ENCODE measurements around the gene COL4A1.

Gene COL4A1

DNA sequence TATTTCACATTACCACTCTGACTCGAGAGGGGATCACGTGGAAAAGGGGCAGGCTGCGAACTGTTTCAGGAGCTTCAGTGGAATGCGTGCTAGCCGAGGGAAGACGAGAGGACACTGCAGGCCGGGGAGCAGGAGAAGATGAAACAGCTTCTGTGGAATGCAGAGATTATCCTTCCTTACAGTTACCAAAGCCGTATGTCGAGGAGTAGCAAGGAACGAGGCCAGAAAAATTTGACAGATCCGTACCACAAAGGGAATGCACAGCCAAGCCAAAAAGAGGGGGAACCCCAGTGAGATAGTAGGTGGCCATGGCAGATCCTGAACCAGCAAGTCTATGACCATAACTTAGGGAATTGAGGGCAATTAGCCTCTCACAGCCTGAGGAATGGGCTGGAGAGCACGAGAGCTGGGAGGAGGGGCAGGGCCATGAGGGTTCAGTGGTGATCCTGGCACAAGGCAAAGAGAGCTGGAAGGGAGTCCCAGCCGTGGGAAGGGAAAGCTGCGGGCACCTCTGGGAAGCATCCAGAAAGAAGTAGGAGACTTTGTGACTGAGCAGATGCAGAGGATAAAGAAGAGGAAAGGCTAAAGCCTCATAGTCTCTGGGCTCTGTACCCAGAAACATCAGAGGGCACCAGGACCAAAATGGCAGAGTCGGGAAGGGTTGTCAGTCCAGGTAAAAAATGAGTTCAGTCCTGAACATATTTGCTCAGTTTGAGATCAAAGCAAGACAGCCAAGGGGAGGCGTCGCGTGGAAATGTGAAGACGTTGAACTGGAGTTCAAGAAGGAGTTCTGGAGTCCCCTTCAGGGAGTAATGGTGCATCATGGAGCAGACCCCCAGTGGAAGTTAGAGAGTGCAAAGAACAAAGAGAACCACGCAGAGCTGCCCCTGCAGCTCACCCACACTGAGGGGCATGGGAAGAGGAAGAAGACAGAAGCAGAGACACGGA is 5.1 kb downstream of the COL4A1 start:
- no peak for TF ChIP-seq GATA3 (IDR thresholded peaks at IDR 0.05; ENCODE audit: low read depth, low read length)
- no peak for TF ChIP-seq GATA2 (IDR thresholded peaks at IDR 0.05; ENCODE audit: low read depth, low read length)

DNA sequence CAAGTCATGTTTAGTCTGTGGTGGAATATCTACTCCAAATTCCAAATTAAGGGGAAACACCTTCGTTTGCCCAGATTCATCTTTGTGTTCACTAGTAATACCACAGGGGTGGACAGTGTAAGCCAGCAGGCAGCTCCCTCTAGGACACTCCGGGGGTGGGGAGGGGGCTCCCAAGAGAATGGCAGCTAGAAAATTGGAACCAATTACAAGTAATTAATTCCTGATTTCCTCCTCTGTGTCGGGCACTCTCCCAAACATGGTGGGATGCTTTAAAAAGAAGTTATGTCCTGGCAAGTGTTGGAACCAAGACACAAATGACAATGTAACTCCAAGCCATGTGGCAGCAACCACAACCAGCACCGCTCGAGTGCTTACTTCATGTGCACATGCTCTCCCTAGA is 5.9 kb downstream of the COL4A1 start:
- TF ChIP-seq GATA3 (IDR thresholded peaks at IDR 0.05; ENCODE audit: low read depth, low read length) (no peak), GATA2 (IDR thresholded peaks at IDR 0.05; ENCODE audit: low read depth, low read length) (no peak)

DNA sequence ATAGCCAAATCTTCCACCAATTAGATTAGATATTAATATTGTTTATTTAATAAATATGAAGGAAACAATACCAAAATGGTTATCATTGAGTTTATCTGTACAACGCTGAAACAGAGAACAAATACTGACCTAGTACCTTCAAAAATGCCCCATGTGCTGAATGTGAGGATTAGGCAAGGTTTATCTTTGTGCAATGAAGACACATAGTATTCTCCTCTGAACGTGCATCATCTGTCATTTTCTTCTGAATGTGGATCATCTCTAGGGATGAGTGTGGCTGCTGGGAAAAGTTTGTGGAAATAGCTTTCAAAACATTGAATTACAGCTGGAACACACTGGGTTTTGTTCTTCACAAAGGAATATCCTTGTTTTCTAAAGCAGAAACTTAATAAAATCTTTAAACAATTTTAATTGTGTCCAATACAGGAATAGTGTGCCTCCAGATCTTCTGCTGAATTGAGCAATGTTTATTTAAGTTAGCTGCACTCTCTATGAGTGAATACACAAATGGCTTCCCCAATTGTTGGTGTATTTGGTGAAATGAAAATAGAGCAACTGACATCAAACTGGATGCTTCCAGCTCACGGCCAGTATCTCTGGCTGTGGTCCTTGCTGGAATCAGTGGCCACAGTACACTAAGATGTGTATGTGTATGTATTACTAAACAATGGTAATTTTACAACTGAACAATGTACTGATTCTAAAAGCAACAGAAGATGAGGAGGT is 6.7 kb downstream of the COL4A1 start:
- TF ChIP-seq GATA2 (IDR thresholded peaks at IDR 0.05; ENCODE audit: low read depth, low read length) (no peak), GATA3 (IDR thresholded peaks at IDR 0.05; ENCODE audit: low read depth, low read length) (no peak)

DNA sequence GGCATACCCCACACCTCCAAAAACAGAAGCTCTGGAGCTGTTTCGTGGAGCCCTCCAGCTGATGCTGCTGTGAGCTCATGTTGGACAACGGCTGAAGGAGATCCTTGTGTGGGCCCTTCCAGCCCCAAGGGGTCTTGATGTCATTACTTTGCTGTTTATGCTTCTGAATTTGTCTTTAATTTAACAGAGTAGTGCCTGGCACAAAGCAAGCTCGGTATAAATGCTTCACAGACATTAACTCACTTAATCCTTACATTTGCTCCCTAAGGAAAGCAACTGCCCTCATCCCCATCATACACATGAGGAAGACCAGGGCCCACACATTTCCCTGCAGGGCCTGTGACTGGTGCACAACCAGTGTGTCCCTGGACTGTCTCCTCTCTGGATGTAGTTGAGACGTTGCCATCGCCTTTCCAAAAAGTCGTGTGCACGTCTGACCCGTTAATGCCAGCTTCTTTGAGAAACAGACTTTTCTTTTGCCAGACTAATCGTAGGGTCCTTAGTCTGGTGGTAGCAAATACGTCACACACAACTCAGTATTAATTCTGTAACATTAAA is 7.6 kb downstream of the COL4A1 start:
- TF ChIP-seq GATA3 (IDR thresholded peaks at IDR 0.05; ENCODE audit: low read depth, low read length): no peak
- no peak for TF ChIP-seq GATA2 (IDR thresholded peaks at IDR 0.05; ENCODE audit: low read depth, low read length)

DNA sequence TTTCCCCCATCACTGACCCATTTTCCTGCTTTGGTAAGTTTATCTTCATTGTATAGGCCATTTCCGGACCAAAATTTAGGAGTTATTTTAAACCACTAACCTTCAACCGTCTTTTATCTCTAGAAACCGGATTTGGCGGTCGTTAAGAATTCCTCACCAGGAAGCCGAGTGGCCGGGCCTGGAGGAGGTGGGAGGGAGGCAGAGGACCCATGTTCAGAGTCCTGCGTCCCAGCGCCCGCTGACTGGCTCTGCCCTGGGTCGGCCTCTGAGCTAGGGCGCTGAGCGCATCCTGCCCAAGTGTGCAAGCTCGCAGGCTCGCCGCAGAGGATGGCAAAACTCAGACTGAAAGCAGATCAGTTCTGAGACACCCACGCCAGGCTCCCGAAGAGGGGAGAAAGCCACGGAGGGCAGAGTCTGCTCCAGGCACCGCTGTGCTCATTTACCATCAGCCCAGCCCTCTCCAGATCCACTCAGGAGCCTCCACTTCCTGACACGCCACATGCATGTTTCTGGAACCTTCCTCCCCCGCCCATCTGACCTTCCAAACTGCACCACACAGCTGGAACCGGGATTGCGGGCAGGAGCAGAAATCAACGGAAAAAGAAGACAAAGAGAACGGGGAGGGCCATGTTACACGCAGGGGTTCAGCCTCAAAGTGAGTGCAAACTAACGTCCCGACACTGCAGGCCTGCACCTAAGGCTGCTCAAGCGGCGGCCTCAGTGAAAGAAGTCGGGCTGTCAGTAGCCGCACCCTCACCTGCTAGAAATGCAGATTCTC is 8.3 kb downstream of the COL4A1 start:
- TF ChIP-seq GATA3 (IDR thresholded peaks at IDR 0.05; ENCODE audit: low read depth, low read length): no peak
- TF ChIP-seq GATA2 (IDR thresholded peaks at IDR 0.05; ENCODE audit: low read depth, low read length): no peak

DNA sequence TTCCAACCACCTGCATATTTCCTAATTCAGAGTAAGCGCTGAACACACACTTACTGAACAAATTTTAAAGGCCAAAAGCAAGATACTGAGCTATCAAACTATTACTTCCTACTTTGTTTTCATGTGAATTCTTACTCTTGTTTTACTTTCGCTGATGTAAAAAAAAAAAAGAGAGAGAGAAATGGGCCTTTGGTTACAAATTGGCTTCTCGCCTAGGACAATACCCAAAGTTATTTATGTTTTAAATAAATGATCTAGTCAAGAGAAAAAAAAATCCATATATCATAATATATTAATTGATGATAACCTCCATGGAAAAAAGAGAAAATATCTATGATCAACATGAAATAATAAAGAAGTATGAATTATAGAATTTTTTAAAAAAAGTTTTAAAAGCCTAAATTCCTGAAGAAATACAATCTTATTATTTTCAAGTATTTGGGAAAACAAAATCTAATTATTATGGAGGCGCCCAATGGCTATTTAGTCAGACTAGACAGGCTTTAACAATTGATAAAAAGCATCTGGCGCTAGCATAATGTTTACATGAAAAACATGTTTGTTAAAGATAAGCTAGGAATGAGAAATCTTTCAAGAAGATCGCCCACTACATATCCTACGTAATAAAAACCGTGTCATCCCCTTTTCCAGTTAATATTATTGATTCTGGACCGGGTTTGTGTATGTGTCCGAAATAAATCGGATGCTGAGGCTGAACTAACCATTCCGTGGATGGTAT is 9.0 kb downstream of the COL4A1 start:
- no peak for TF ChIP-seq GATA2 (IDR thresholded peaks at IDR 0.05; ENCODE audit: low read depth, low read length)
- TF ChIP-seq GATA3 (IDR thresholded peaks at IDR 0.05; ENCODE audit: low read depth, low read length): no peak

DNA sequence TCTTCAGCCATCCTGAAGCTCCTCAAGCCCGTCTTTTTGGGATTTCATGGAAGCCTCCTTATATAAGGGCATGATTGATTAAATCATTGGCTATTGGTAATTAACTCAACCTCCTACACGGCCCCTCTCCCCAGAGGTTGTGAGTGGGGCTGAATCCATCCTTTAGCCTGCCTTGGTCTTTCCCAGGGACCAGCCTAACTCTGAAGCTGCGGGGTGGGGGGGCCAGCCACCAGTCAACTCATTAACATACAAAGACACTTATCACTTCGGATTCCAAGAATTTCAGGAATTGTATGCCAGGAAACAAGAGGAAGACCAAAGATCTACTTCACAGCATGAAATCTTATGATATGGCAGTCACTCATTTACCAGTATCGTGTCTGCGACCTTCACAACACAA is 9.9 kb downstream of the COL4A1 start:
- no peak for TF ChIP-seq GATA3 (IDR thresholded peaks at IDR 0.05; ENCODE audit: low read depth, low read length)
- TF ChIP-seq GATA2 (IDR thresholded peaks at IDR 0.05; ENCODE audit: low read depth, low read length): no peak

GRCh38 chr13:110294622-110295021 is 12.3 kb downstream of the COL4A1 start:
- no peak for TF ChIP-seq GATA3 (IDR thresholded peaks at IDR 0.05; ENCODE audit: low read depth, low read length)
- no peak for TF ChIP-seq GATA2 (IDR thresholded peaks at IDR 0.05; ENCODE audit: low read depth, low read length)

GRCh38 chr13:110294146-110294545 is 12.8 kb downstream of the COL4A1 start:
- TF ChIP-seq GATA3 (IDR thresholded peaks at IDR 0.05; ENCODE audit: low read depth, low read length) (no peak), GATA2 (IDR thresholded peaks at IDR 0.05; ENCODE audit: low read depth, low read length) (no peak)

DNA sequence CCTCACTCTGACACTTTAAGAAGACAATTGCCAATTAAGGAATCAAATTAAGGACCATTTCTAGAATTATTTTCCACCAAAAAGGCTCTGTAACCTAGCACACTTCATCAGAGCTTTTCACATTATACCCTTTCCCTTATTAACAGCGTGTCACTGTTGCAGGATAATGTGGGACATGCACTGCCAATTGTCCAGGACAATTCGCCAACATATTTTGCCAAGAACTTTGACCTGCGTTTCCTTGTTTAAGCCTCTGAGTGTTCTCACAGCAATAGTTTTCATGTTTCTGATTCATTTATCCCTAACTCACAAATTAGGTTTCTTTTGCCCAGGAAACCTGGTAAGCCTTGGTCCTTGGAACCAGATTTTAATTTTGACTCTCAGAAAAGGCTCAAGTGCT is 13.3 kb downstream of the COL4A1 start:
- TF ChIP-seq GATA2 (IDR thresholded peaks at IDR 0.05; ENCODE audit: low read depth, low read length): no peak
- no peak for TF ChIP-seq GATA3 (IDR thresholded peaks at IDR 0.05; ENCODE audit: low read depth, low read length)

DNA sequence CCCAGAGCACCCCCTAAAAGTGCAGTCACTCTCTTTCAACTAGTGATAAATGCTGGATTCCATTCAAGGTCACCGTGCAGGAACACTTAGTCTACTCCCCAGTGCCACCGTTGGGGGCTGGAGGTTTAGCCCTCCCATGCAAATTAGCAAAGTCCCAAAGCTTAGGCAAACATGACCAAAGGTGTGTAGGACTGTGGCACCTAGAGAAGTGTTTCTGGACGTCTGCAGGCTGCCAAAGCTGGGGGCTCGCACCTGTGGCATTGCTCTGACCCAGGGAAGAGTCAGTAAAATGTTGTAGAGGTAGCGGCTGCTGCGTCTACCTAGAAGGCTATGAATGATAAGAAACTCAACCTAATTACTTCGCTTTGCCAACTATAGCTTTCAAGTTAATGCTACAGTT is 13.9 kb downstream of the COL4A1 start:
- TF ChIP-seq GATA3 (IDR thresholded peaks at IDR 0.05; ENCODE audit: low read depth, low read length): no peak
- TF ChIP-seq GATA2 (IDR thresholded peaks at IDR 0.05; ENCODE audit: low read depth, low read length): no peak

DNA sequence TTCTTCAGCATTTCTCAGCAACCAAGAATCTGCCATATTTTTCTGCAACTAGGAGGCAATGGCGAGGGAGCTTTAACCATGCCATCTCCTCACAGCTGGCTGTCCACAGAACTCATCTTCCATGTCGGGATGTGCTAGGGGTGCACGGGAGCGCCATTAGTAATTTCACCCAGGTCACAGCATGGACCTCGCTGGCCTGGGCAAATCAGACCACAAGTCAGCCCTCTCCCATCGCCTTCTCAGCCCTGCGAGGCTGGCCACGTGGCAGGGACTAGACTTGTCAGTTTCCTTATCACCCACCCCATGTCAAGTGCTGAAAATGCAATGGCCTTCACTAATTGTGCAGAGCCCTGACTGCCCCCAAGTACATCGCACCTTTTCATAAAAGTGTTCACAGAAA is 15.7 kb downstream of the COL4A1 start:
- TF ChIP-seq GATA2 (IDR thresholded peaks at IDR 0.05; ENCODE audit: low read depth, low read length) (no peak), GATA3 (IDR thresholded peaks at IDR 0.05; ENCODE audit: low read depth, low read length) (no peak)

DNA sequence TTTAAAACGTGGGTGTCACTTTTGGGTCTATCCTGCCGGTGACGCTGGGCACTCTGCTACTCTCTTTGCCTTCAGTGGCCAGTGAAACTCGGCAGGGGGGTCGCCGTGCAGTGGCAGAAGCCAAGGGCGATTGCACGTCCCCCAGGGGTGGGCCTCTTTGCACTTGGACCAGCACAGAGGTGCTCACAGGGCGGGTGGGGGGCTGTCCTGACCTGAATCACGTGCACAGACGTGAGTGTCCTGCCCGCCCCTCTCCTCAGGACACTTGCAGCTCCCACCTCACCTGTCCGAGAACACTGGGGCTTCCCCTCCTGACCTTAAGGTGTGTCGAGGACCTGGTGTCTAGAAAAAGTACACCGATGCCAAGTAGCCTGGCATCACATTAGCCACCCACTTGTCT is 16.1 kb downstream of the COL4A1 start:
- no peak for TF ChIP-seq GATA3 (IDR thresholded peaks at IDR 0.05; ENCODE audit: low read depth, low read length)
- no peak for TF ChIP-seq GATA2 (IDR thresholded peaks at IDR 0.05; ENCODE audit: low read depth, low read length)

Measured in SH-SY5Y (cell line).